NCI-H1930 (cell line): ENCODE measurements around the gene LARGE1.

Experiments
- DNase-seq, 2 experiments: peaks; one replicate each; lab custom pipeline; 2025; lab: John Stamatoyannopoulos, UW

Gene LARGE1

DNA sequence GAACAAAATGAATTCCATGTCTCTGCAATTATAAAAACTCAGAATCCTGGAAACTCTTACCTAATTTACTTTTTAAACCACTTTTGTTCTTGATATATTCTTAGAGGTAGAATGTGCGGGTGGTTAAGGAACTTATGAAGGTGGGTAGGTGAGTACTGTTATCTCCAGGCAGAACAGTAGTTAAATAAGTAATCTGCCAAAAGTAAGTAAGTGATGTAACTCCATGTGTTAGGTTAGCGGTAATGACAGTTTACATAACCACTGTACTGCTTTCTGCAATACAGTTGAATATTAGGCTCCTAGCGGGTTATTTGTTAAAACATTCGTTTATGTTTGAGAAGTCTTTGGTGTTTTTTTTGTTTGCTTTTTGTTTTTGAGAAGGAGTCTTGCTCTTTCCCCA is 7.1 kb downstream of the LARGE1 start:
- DNase-seq, result no peak

DNA sequence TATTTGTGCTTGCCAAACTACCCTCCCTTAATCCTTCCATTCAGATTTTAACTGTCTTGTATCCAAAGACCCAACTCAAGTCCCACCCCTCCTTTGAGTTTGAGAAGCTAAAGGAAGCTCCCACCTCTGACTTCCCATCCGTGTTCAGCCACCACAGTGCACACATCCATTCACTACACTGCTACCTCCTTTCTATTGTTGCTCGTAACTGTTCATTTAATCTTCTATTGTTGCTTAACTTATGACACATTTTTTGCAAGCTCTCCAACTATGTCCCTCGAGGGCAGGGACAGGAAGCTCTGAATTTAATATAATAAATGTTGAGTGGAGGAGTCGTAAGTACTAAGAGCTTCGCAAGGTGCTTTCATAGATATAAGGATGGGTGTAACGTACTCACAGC is 10.4 kb downstream of the LARGE1 start:
- DNase-seq, result no peak

DNA sequence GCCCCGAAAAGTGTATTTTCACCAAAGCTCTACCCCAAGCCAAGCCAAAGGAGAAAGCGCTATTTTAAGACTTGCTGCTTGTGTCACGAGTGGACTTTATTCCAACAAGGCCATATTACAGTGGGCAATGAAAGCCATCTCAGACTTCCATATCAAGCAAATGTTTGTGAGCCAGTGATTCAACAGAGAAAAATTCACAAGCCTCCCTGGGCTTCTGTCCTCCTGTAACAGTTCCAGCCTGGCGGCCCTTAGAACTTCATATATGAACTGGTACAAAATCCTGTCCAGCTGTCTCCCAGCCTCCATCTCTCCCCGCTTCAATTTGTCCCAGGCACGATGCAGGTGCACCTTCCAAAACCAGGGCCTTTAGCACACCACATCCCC is 11.2 kb downstream of the LARGE1 start:
- DNase-seq, result no peak

DNA sequence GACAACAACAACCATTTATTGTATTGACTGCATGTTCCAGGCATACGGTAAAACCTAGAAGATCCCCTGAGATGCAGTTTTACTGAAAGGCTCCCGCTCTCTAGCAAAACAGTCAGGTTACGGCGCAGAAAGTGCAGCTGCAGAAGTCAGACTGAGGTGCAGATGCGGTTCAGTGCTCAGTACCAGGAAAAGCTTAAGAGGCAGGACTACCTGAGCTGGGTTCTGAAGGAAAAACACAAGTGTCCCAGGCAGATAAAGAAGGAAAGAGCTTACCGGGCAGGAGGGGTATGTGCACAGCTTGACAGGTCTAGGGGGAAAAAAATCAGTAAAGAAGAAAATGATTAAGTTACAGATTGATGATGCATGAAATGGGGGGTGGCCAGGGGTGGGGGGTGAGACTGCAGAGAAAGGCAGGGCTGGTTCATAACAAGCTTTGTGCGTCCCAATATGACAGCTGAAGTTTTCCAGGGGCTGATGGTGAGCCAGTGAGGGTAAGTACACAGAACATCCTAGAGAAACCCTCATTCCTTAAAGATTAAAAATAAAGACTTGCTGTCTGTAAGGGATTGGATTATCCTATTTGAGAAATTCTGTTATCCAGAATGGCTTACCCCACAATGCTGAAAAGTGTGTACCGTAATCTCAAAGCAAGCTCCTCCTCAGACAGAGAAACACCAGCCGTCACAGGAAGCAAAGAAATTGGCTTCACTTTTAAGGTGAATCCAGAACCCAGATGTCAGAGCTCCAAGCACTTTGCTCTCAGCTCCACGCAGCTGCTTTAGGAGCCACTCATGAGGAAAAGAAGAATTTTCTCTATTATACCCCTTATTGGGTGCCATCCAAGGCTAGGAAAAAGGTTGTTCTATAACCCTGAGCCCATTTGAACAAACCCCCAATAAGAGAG is 11.9 kb downstream of the LARGE1 start:
- DNase-seq, result no peak

DNA sequence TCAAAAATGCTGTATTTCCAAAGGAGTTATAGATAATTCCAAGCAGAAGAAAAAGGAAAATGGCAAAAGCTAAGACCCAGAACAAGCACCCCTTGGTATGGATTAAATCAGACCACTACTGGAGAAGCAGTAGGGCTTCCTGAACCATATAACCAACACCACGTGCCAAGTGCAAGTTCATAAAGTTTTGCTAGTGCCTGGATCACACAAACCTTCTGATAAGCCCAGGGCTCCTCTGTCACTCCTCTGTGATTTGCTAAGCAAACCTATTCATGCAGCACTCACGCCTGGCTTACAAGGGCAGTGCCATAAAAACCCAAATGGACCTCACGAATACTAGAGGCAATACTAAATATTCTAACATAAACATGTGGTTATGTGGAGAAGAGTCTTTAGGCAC is 13.3 kb downstream of the LARGE1 start:
- no peak for DNase-seq

DNA sequence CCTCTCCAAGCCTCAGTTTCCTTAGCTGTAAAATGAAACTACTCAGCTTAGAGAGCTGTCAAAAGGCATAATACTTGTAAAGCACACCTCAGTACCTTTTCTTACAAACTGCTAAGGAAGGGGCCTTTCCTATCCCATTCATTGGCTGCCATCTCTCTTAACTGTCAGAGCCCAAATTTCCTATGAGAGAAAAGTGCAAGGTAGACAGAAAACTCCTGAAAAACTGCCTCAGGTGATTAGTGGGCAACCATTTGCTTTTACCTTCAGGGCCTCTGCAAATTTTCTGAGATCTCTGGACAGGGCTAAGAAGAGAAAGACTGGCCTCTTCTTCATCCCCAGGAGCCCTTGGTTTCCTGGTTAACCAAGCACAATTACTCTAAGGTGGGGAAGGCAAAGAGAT is 13.8 kb downstream of the LARGE1 start:
- DNase-seq, result no peak

DNA sequence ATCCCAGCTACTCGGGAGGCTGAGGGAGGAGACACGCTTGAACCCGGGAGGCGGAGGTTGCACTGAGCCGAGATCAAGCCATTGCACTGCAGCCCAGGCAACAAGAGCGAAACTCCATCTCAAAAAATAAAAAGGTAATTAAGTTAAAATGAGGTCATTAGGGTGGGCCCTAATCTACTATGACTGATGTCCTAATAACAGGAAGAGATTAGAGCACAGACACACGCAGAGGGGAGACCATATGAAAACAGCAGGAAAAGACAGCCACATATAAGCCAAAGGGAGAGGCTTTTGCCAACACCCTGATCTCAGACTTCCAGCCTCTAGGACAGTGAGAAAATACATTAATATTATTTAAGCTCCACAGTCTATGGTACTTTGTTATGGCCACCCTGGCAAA is 17.3 kb downstream of the LARGE1 start:
- no peak for DNase-seq

DNA sequence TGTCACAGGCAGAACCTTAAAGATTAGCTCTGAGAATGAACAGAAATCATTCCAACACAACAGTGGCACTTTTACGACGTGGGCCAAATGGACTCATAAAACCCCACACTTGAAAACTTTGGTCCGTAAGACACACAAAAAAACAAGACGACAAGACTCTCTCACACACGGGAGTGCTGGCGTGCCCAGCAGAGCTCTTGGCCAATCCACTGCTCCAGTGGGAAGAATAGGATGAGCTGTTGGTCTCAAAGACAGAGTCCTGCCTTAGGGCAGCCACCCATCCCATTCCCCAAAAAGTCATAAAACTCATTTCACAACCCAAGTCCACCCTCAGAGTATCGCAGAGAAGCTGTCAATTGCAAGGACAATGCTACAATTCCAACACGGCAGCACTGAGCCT is 18.2 kb downstream of the LARGE1 start:
- no peak for DNase-seq

DNA sequence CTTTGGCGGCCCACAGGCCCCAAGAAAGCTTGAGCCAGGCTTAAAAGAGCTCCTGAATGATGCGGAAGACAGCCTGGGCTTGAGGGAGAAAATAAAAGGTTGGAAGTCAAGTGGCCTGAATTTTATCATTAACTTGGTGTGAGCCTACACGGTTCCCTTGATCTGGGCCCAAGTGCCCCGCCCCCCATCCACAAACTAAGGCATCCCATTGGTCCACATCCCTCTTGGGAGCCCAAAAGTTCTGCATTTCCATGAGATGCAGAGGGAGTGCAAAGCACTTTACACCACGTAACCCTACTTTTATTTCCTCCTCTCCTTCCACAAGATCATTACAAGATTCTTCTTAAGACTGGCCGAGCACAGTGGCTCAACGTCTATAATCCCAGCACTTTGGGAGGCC is 22.2 kb downstream of the LARGE1 start:
- no peak for DNase-seq

DNA sequence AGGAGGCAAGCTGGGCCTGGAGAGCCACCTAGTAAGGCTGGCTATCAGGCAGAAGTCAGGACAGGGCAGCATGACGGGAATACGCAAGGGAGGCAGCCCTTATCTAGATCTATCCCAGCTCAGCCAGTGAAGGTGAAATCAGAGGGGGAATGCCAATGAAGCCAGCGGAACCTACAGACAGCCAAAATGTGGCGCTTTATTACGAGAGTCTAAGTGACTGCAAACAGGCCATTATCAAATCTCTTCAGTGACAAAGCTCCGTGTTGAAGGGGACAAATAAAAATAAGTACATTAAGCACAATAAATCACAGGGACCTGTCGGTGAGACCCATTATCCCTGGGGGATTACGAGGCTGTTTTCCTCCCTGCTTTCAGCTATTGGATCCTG is 22.8 kb downstream of the LARGE1 start:
- no peak for DNase-seq

DNA sequence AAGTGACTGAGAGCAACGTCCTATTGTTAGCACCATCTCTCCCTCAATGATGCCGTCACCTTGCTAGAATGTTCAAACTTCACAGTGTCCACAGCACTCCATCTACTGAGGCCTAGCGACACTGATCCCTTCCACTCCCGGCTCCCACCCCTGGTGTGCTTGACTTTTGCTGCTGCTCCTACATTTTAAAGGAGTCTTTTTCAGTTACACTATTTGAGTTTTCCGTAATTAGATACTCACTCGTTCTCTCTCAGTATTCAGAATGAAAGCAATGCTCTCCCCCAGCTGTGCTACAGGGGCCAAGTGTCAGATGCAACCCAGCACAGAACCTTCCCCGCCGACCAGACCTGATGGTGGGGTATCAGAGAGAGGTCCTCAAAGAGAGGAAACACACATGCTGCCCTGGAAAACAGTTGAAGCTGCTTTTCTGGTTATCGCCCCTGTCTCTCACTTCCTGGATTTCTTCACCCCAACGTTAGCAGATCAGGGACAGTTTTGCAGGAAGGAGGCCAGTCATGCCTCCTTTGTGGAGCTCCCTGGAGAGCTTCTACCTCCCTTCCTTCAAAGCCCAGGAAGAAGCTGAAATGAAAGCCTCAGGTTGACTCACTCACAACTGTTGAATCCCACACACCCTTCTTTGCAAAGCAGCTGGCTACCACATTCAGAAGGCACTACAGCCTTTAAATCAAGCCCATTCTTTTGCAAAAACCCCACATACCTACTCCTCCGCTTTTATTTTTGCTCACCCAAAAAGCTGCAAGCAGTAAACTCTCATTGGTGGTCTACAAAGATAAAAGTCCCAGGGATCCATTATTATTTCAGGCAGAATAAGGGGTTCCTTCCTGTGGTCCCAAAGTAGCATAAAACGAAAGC is 23.5 kb downstream of the LARGE1 start:
- DNase-seq, result no peak

DNA sequence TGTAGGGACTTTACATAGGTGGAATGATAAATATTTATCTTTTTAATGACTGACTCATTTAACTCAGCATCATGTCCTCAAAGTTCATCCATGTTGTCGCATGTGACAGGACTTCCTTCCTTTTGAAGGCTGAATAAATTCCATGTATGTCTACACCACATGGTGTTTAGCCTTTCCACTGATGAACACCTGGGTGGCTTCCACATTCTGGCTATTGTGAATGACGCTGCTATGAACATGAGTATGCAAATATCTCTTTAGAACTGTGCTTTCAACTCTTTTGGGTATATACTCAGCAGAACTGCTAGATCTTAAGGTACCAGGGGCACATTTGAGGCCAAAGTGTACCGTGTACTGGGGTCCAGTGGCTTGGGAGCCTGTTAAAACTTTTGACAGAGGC is 24.1 kb downstream of the LARGE1 start:
- no peak for DNase-seq

DNA sequence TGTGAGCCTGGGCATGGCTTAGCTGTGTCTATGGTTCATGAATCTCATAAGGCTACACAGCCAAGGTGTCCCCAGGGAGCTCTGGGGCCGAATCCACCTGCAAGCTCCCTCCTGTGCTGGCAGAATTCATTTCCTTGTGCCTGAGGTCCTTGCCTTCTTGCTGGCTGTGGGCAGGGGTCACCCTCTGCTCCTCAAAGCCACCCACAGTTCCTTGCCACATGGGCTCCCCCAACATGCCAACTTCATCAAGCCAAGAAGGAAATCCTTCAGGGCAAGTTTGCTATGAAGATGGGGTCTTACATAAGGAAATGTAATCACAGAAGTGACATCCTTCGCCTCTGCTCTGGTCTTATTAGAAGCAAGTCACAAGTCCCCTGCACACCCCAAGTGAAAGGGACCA is 24.8 kb downstream of the LARGE1 start:
- DNase-seq, result no peak

DNA sequence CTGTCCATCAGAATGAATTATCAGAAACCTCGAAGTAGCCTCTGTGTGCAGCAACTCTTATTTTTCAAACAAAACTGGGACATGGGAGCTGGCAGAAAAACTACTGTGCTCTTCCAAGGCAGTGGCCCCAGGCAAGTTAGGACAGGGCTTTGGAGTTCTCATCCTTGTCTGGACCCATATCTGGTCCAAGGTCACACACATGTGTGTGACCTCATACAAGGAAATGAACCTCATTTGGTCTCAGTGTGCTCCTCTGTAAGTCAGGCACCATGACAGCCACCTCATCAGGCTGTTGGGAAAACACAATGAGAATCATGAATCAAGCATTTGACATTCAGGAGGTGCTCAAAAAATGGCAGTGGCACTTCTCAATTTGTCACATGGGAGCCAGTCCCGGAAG is 25.8 kb downstream of the LARGE1 start:
- DNase-seq, result no peak

DNA sequence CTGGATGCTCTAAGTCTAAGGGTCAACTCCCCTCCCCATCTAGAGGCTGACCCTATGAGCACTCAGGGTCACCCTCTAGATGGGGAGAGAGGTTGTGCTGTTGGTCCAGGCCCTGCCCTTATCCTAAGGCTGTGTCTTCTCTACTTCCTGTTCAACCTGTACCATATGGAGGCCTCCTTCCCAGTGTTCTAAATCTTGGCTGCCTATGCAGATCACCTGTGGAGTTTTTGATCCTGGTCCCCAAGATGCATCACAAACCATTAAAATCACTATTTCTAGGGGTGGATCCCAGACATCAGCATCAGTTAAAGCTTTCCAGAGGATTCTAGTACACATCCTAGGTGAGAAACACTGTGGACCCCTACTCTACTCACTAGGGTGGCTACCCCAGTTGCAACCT is 26.2 kb downstream of the LARGE1 start:
- no peak for DNase-seq

DNA sequence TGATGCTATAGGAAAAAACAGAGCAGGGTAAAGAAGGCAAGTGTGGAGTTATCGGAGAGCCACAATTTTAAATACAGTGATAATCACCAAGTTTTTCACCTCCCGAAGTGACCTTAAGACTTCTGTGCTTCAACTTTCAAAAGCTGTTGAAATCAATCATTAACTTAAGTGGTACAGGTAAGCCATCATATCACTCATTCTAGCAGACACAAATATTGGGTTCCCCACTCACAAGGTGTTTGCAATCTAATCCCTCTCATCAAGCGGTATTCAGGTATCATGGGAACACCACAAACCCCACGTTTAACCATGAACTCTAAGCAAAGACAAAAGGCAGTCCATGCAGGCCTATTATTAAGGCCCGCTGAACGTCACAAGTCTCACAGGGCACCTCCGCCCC is 26.8 kb downstream of the LARGE1 start:
- no peak for DNase-seq

DNA sequence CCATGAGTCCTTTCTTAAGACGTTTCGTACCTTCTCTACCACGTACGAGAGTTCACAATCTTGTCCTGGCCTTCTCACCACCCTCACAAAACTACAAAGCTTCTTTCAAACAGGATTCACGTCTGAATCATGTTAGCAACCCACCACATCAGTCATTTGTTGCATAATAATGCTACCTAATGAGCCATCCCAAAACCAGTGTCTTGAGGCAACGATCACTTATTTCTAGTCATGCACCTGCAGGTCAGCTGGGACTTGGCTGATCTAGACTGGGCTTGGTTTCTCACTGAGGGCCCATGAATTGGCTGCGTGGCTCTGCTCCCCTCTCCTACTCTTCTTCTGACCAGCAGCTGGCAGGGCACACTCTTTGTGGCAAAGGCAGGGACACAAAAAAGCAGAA is 28.3 kb downstream of the LARGE1 start:
- no peak for DNase-seq

DNA sequence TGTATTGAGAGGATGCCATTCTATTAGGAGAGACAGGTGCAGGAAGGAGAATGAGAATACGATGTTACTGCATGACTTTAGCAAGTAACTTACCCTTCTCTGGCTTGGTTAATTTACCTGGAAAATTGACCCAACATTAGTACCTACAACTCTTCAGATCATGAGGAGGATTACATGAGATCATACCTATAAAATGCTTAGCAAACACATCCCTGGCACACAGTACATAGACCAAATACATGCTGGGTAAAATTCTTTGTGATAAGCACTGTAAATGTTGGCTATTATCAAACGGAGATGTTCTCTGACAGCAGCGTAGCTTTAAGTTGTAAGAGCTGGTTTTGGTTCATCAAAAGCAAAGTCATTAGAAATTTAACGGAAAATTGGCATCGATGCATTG is 28.8 kb downstream of the LARGE1 start:
- DNase-seq, result no peak

DNA sequence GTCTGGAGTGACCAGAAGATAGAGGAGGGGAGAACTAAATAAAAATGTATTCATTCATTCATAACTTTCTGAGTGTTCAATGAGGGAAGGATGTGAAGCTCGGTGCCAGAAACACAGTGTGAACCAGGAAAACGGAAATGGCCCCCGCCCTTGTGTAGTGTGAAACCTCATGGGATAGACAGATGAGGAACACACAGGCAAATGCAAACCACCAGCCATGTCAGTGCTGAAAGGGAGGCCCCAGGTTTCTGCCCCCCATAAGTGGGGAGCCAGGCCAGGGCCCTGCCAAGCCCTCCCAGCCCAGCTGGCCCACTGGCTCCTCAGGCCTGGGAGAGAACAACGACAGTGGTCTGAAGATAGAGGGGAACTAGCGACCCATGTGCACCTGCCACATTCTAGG is 30.5 kb downstream of the LARGE1 start:
- no peak for DNase-seq

DNA sequence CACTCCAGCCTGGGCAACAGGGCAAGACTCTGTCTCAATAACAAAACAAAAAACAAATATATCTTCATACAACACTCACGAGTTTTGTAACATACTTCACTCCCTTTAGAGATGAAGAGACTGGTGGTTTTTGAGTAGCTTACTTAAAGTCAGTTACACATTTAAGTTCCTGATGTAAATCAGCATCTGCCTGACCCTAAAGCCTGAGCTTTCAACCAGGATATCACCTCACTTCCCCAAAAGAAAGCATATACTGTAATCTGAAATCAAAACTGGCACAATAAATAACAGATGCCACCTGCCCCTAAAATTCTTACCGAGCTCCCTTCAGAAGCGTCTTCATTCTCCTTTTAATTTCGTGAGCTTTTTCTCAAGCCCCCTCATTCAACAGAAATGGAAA is 31.5 kb downstream of the LARGE1 start:
- no peak for DNase-seq

DNA sequence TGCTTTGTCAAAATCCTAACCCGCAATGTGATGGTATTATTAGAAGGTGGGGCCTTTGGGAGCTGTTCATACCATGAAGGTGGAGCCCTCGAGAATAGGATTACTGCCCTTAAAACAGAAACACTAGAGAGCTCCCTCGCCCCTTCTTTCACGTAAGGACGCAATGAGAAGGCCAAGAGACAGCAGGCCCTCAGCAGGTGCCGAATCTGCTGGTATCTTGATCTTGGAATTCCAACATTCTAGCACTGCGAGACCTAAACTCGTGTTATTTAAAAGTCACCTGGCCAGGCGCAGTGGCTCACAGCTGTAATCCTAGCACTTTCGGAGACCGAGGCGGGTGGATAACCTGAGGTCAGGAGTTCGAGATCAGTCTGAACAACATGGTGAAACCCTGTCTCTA is 33.1 kb downstream of the LARGE1 start:
- no peak for DNase-seq

DNA sequence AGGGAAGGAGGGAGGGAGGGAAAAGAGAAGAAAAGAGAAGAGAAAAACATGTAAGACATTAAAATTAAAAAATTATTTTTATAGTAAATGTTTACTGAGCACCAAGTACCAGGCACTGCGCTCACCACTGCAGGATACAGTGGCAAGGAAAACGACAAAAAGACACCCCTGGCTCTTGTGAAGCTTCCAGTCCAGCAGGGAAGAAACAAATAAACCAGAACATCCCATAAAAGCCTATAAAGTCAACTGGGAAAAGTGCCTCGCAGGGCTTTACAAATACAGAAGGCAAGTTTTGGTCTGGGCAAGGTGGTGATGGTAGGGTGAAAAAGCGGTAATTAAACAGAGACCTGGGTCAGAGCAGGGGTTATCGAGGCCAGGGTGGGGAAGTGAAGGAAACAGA is 33.6 kb downstream of the LARGE1 start:
- no peak for DNase-seq

DNA sequence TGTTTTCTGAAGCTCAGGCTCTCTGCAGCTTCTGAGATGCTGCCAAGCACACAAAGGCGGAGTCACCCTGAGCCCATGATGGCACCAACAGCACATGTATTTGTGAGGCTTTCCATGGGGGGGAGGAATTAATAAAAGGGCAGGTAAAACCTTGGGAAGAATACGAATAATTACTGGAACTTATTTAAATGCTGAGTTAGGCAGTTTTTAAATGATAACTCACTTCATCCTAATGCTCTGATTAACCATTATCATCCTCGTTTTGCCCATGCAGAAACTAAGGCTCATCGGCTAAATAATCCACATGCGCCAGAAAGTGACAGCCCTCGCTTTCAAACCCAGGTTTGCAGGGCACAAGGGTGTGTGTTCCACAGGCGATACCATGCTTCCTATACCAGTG is 35.4 kb downstream of the LARGE1 start:
- DNase-seq, result no peak
